Karpas-422 (cell line): ENCODE measurements around the gene DLGAP3. TPM values are rescaled to one million over a fixed set of nuclear protein-coding genes. Genes with fewer than 3 reads are reported as not detected.

Experiments used
- DNase-seq: peaks from one replicate; pipeline ENCODE4 v3.0.0-alpha.2; 2015
- H2AFZ ChIP-seq: fragments of 200-600 bp; sonication (generic); 2 replicates; pipeline ENCODE4 v1.6.1; 2014; ENCODE audit warnings: antibody characterized with exemption, low read length, mixed read lengths
- H3K27ac ChIP-seq: fragments of 200-600 bp; sonication (generic); 2 replicates; pipeline ENCODE4 v1.5.1; 2014; ENCODE audit warnings: mild to moderate bottlenecking, low read length, moderate library complexity
- H3K27me3 ChIP-seq: fragments of 200-600 bp; sonication (generic); 2 replicates; pipeline ENCODE4 v1.6.1; 2014; ENCODE audit warnings: low read length, mixed read lengths
- H3K36me3 ChIP-seq: fragments of 200-600 bp; sonication (generic); 2 replicates; pipeline ENCODE4 v1.6.1; 2014; ENCODE audit warnings: low read length, mixed read lengths; ENCODE audit not compliant: insufficient read depth
- H3K4me1 ChIP-seq: fragments of 200-600 bp; sonication (generic); 2 replicates; pipeline ENCODE4 v1.6.1; 2014; ENCODE audit warnings: mild to moderate bottlenecking, low read length, mixed read lengths
- H3K4me2 ChIP-seq: fragments of 200-600 bp; sonication (generic); 2 replicates; pipeline ENCODE4 v1.6.1; 2014; ENCODE audit warnings: low read length, low read depth, mild to moderate bottlenecking; ENCODE audit not compliant: poor library complexity, severe bottlenecking
- H3K4me3 ChIP-seq: fragments of 200-600 bp; sonication (generic); 2 replicates; pipeline ENCODE4 v1.5.1; 2014; ENCODE audit warnings: mild to moderate bottlenecking, antibody characterized with exemption, low read length, mixed read lengths
- H3K79me2 ChIP-seq: fragments of 200-600 bp; sonication (generic); 2 replicates; pipeline ENCODE4 v1.6.1; 2014; ENCODE audit warnings: mild to moderate bottlenecking, low read length, mixed read lengths
- H3K9ac ChIP-seq: fragments of 200-600 bp; sonication (generic); 2 replicates; pipeline ENCODE4 v1.6.0; 2014; ENCODE audit warnings: low read length
- H3K9me2 ChIP-seq: fragments of 200-600 bp; sonication (generic), shearing (Covaris generic); replicated peaks from 2 replicates; pipeline ENCODE4 v1.6.0; 2014; ENCODE audit warnings: mild to moderate bottlenecking, low read length, moderate library complexity; ENCODE audit not compliant: insufficient read depth
- H3K9me3 ChIP-seq: fragments of 300-700, 200-600 bp; sonication (generic); 2 replicates; pipeline ENCODE4 v1.6.1; 2014; ENCODE audit warnings: low read length, mixed read lengths
- H4K20me1 ChIP-seq: fragments of 200-600 bp; sonication (generic); 2 replicates; pipeline ENCODE4 v1.6.1; 2014; ENCODE audit warnings: mild to moderate bottlenecking, antibody characterized with exemption, low read length, low read depth; ENCODE audit not compliant: insufficient read depth
- total RNA-seq: library from RNA; depleted of rRNA; stranded (reverse); fragments of >200 nt; shearing (Covaris generic); gene quantifications from 2 replicates; pipeline ENCODE4 v1.2.3, GENCODE V29; 2014; ENCODE audit warnings: low replicate concordance

The DLGAP3 gene
- total RNA-seq, 1 experiment from 2014 or later, result 4.1 TPM

GRCh38 chr1:34906756-34907155 is 22.7 kb downstream of the DLGAP3 start:
- no peak overlapping the region for H3K4me3 ChIP-seq
- no peaks in the 10 kb centered on the region for H3K9me2 ChIP-seq
- no peaks in the 10 kb centered on the region for H4K20me1 ChIP-seq
- peak overlapping the region; percentile 11 for H3K4me2 ChIP-seq
- H3K36me3 ChIP-seq, result no peaks in the 10 kb centered on the region
- peak overlapping the region; percentile 45 for H3K27ac ChIP-seq
- no peaks in the 10 kb centered on the region for H3K27me3 ChIP-seq
- H3K4me1 ChIP-seq, result peaks cover 68% of the 10 kb centered on the region
- H3K79me2 ChIP-seq, result no peaks in the 10 kb centered on the region
- no peaks in the 10 kb centered on the region for H3K9me3 ChIP-seq
- no peak for DNase-seq
- H3K9ac ChIP-seq, result no peak overlapping the region
- no peak overlapping the region for H2AFZ ChIP-seq

GRCh38 chr1:34906222-34906621 is 23.2 kb downstream of the DLGAP3 start:
- DNase-seq, result no peak
- peak overlapping the region; percentile 45 for H3K27ac ChIP-seq
- H3K4me1 ChIP-seq, result peaks cover 74% of the 10 kb centered on the region
- no peaks in the 10 kb centered on the region for H3K9me3 ChIP-seq
- H3K4me2 ChIP-seq, result peak overlapping the region; percentile 3
- H3K36me3 ChIP-seq, result no peaks in the 10 kb centered on the region
- no peak overlapping the region for H2AFZ ChIP-seq
- H3K27me3 ChIP-seq, result no peaks in the 10 kb centered on the region
- H3K4me3 ChIP-seq, result no peak overlapping the region
- no peaks in the 10 kb centered on the region for H3K9me2 ChIP-seq
- H4K20me1 ChIP-seq, result no peaks in the 10 kb centered on the region
- H3K9ac ChIP-seq, result no peak overlapping the region
- H3K79me2 ChIP-seq, result no peaks in the 10 kb centered on the region

- no peaks in the 10 kb centered on the region for H4K20me1 ChIP-seq
- no peak overlapping the region for H2AFZ ChIP-seq
- peak overlapping the region; percentile 52 for H3K27ac ChIP-seq
- H3K9ac ChIP-seq, result no peak overlapping the region
- no peaks in the 10 kb centered on the region for H3K9me3 ChIP-seq
- no peak overlapping the region for H3K4me3 ChIP-seq
- H3K79me2 ChIP-seq, result no peaks in the 10 kb centered on the region
- DNase-seq, result no peak
- H3K4me1 ChIP-seq, result peaks cover 85% of the 10 kb centered on the region
- H3K36me3 ChIP-seq, result no peaks in the 10 kb centered on the region
- H3K9me2 ChIP-seq, result no peaks in the 10 kb centered on the region
- H3K27me3 ChIP-seq, result no peaks in the 10 kb centered on the region
- H3K4me2 ChIP-seq, result peak overlapping the region; percentile 9
Measured at GRCh38 chr1:34905098-34905459, 24.4 kb downstream of the DLGAP3 start.

DNA sequence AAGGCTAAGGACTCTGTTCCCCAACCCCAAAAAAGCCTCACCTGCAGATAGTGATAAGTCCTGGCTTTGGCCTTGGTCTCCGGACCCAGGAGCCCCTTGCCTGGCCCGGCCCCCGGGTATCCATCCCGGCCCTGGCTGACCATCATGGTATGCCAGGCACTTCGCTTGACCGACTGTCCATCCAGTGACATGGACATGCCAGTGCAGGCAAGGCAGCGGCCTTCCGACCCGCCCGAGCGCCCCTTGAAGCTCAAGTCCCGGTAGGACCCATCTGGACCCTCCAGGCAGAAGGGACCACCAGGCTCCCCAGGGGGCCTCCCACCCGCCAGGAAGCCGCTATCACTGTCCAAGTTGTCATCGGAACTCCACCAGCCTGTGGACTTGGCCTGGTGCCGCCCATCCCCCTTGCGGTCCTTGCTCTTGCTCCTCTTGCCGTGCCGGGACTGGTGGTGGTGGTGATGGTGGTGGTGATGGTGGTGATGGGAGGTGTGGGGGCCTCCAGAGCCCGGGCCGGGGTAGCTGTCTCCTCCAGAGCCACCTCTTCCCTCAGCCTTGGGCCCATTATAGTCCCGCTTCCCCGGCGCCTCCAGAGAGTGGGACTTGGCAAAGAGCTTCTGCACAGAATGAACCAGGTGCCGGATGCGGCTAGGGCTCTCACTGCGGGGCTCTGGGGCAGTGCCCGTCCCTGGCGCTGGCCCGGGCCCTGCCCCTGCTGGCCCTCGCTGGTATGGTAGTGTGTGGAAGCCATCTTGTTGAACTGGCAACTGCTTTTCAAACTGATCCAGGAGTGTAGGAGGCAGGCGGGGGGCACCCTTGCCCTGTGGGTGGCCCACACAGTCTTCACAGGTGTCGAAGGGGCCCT is 25.0 kb downstream of the DLGAP3 start:
- Histone ChIP-seq H3K9ac (0 out of 2 replicates have a peak overlapping the region, but pooled peaks have one; percentile 13), H3K27ac (peak overlapping the region; percentile 52), H3K9me2 (no peaks in the 10 kb centered on the region), H4K20me1 (no peaks in the 10 kb centered on the region), H3K9me3 (no peaks in the 10 kb centered on the region), H3K27me3 (no peaks in the 10 kb centered on the region), H2AFZ (no peak overlapping the region), H3K4me1 (peaks cover 91% of the 10 kb centered on the region), H3K79me2 (no peaks in the 10 kb centered on the region), H3K4me2 (peak overlapping the region; percentile 29), H3K4me3 (no peak overlapping the region), H3K36me3 (no peaks in the 10 kb centered on the region)
- DNase-seq, result no peak

DNA sequence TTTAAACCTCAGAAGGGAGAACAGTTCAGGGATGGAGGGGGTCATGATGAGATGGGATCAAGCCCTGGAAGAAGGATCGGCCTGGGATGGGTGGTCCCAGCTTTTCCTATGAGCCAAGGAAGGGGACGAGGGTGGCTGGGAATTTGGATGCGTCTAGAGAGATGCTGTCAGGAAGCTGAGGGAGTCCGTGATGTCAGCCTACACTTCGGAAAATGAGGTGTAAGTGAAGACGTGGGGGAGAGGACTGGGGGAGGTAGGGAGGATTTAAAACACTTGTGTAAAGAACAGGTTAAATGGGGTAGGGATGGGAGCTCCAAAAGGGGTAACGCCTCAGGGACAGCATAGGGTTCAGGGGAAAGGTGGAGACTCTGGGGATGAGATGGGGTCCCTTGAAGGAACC is 27.5 kb downstream of the DLGAP3 start:
- no peaks in the 10 kb centered on the region for H3K36me3 ChIP-seq
- H3K27me3 ChIP-seq, result no peaks in the 10 kb centered on the region
- no peaks in the 10 kb centered on the region for H3K79me2 ChIP-seq
- H2AFZ ChIP-seq, result no peak overlapping the region
- H4K20me1 ChIP-seq, result no peaks in the 10 kb centered on the region
- H3K4me3 ChIP-seq, result no peak overlapping the region
- no peaks in the 10 kb centered on the region for H3K9me3 ChIP-seq
- DNase-seq, result no peak
- no peak overlapping the region for H3K4me2 ChIP-seq
- peaks cover 98% of the 10 kb centered on the region for H3K4me1 ChIP-seq
- H3K9ac ChIP-seq, result no peak overlapping the region; the same call in 1 of the 2 replicates
- H3K27ac ChIP-seq, result no peak overlapping the region
- no peaks in the 10 kb centered on the region for H3K9me2 ChIP-seq

DNA sequence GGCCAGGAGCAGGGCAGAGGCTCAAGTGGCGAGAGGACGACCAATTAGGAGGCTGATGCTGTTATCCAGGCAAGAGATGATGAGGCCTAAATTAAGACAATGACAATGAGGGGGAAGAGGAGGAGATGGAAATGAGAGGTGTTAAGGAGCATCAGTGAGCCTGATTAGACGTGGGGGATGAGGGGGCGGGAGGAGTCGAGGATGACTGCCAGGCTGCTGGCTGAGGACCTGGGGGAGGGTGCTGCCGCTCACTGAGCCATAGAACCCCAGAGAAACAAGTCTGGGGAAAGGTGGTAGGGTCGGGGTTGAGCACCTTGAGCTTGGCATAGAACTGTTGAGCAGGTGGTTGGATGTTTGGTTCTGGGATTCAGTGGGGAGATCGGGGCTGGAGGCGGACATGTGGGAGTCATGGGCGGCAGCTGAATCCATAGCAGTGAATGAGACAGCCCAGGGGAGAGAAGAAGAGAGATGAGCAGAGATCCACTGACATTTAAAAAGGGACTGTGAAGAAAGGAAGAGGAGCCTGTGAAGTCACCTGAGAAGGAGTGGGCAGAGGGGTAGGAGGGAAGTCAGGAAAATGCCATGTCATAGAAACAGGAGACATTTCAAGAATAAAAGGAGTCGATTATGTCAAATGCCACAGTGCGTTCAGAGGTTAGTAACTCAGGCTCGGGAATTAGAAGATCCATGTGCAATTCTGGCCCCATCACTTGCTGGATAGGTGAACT is 28.5 kb downstream of the DLGAP3 start:
- Histone ChIP-seq H3K36me3 (no peaks in the 10 kb centered on the region), H3K27ac (peak overlapping the region; percentile 32; the same call in 1 of the 2 replicates), H3K9me2 (no peaks in the 10 kb centered on the region), H3K4me3 (no peak overlapping the region), H3K27me3 (no peaks in the 10 kb centered on the region), H3K4me2 (peak overlapping the region; percentile 25), H3K9ac (no peak overlapping the region; the same call in 1 of the 2 replicates), H4K20me1 (no peaks in the 10 kb centered on the region), H3K79me2 (no peaks in the 10 kb centered on the region), H3K4me1 (peaks cover 95% of the 10 kb centered on the region), H3K9me3 (no peaks in the 10 kb centered on the region), H2AFZ (no peak overlapping the region)
- DNase-seq, result no peak

DNA sequence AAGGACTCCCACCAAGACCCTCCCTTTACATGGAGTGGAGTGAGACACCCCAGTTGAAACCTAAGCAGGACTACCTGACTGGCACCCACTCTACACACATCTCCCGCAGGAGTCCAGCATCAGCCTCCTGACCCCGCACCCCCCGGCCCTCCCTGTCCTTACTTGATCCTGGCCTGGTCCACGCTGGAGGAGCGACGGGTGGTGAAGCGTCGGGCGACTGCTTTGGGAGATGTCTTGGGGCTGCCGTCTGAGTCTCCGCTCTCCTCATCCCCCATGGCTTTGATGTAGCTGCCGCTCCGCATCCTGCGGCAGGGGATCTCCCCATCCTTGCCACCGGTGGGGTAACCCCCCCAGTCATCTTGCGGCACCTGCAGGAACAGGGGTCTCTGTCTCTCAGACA is 29.5 kb downstream of the DLGAP3 start:
- H2AFZ ChIP-seq, result no peak overlapping the region
- H3K4me1 ChIP-seq, result peaks cover 86% of the 10 kb centered on the region
- no peaks in the 10 kb centered on the region for H3K79me2 ChIP-seq
- no peak overlapping the region for H3K9ac ChIP-seq
- peak overlapping the region; percentile 79 for H3K27ac ChIP-seq
- no peak overlapping the region for H3K4me2 ChIP-seq
- DNase-seq, result no peak
- H3K9me2 ChIP-seq, result no peaks in the 10 kb centered on the region
- H4K20me1 ChIP-seq, result no peaks in the 10 kb centered on the region
- no peaks in the 10 kb centered on the region for H3K36me3 ChIP-seq
- H3K9me3 ChIP-seq, result no peaks in the 10 kb centered on the region
- no peaks in the 10 kb centered on the region for H3K27me3 ChIP-seq
- H3K4me3 ChIP-seq, result no peak overlapping the region

GRCh38 chr1:34899471-34899870 is 30.0 kb downstream of the DLGAP3 start:
- H2AFZ ChIP-seq, result no peak overlapping the region
- DNase-seq, result no peak

More at GRCh38 chr1:34899471-34899870, 30.0 kb downstream of the DLGAP3 start:
- Histone ChIP-seq H3K9me3 (no peaks in the 10 kb centered on the region), H3K79me2 (no peaks in the 10 kb centered on the region), H4K20me1 (no peaks in the 10 kb centered on the region), H3K27ac (peak overlapping the region; percentile 79), H3K27me3 (no peaks in the 10 kb centered on the region), H3K36me3 (no peaks in the 10 kb centered on the region), H3K4me1 (peaks cover 82% of the 10 kb centered on the region), H3K4me2 (peak overlapping the region; percentile 57), H3K9me2 (no peaks in the 10 kb centered on the region), H3K9ac (peak overlapping the region; percentile 16), H3K4me3 (no peak overlapping the region)
